ENCODE measurements around the gene ZNF511. TPM values are rescaled to one million over a fixed set of nuclear protein-coding genes. Genes with fewer than 3 reads are reported as not detected.

Gene ZNF511
- total and polyA plus RNA-seq, 3 donors from 2014 or later = 39.6 to 50.5 (median 46.5) TPM

- Histone ChIP-seq H3K4me1 (peaks cover 29% of the 10 kb centered on the region), H3K36me3 (ENCODE audit: low read depth, missing control alignments) (no peaks in the 10 kb centered on the region), H3K9me3 (no peaks in the 10 kb centered on the region), H3K4me3 (no peak overlapping the region), H3K27ac (no peak overlapping the region), H3K27me3 (peaks cover 7% of the 10 kb centered on the region)
- TF ChIP-seq POLR2A (IDR thresholded peaks at IDR 0.05) = no peak
- TF ChIP-seq, protein P1, sequence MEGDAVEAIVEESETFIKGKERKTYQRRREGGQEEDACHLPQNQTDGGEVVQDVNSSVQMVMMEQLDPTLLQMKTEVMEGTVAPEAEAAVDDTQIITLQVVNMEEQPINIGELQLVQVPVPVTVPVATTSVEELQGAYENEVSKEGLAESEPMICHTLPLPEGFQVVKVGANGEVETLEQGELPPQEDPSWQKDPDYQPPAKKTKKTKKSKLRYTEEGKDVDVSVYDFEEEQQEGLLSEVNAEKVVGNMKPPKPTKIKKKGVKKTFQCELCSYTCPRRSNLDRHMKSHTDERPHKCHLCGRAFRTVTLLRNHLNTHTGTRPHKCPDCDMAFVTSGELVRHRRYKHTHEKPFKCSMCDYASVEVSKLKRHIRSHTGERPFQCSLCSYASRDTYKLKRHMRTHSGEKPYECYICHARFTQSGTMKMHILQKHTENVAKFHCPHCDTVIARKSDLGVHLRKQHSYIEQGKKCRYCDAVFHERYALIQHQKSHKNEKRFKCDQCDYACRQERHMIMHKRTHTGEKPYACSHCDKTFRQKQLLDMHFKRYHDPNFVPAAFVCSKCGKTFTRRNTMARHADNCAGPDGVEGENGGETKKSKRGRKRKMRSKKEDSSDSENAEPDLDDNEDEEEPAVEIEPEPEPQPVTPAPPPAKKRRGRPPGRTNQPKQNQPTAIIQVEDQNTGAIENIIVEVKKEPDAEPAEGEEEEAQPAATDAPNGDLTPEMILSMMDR (IDR thresholded peaks at IDR 0.05) = no peak
- intact Hi-C loops (cut with DNase I; ENCODE audit: low total_unique reads) = no loop called here
- no peak for DNase-seq
- 52 to 62% methylated on average over 30 of the region's 30 CpGs for WGBS, 2 donors
These were observed 24.4 kb downstream of the ZNF511 start for GRCh38 chr10:133332936-133333699.

DNA sequence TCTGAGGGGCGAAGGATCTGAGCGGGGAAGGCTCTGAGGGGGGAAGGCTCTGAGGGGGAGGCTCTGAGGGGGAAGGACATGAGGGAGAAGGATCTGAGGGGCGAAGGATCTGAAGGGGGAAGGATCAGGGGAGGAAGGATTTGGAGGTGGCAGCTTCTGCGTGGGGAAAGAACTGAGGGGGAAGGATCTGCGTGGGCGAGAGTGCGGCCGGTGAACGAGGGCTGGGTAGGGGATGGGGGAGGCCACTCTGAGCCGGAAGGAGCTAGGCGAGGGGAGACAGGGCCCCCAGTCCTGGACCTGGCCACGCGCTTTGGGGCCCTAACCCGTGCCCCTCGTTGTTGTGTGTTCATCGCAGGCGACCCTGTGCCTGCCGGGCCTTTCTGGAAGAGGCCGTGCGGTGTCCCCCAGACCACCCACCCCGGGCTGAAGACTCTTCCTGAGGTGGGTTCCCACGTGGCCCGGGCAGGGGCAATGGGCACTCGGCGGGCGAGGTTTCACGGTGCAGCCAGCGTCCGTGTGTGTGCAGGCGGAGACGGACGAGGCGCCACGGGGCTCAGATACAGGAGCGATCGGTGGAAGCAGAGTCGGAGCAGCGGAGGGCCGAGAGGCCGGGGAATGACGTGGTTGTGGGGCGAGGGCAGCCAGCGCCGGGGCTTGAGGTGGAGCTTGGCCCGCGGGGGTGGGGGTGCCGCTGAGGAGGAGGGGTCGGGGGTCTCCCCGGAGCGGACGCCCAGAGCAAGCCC lies 26.0 kb downstream of the ZNF511 start:
- H3K9me3 ChIP-seq = no peaks in the 10 kb centered on the region
- 10% methylated on average over 38 to 47 of the region's 51 CpGs for WGBS, 2 donors
- TF ChIP-seq POLR2A (IDR thresholded peaks at IDR 0.05) = no peak
- TF ChIP-seq, protein P1 (IDR thresholded peaks at IDR 0.05) = no peak
- peaks cover 7% of the 10 kb centered on the region for H3K27me3 ChIP-seq
- intact Hi-C loops (cut with DNase I; ENCODE audit: low total_unique reads) = no loop called here
- DNase-seq = no peak
- no peak overlapping the region for H3K27ac ChIP-seq
- peak overlapping the region in 1 of 2 donors; percentile 57 for H3K4me3 ChIP-seq
- no peaks in the 10 kb centered on the region for H3K36me3 ChIP-seq (ENCODE audit: low read depth, missing control alignments)
- peaks cover 26% of the 10 kb centered on the region for H3K4me1 ChIP-seq

GRCh38 chr10:133335246-133336117 lies 26.8 kb downstream of the ZNF511 start:
- H3K36me3 ChIP-seq (ENCODE audit: low read depth, missing control alignments) = no peaks in the 10 kb centered on the region
- no peak overlapping the region for H3K27ac ChIP-seq
- TF ChIP-seq, protein P1 (IDR thresholded peaks at IDR 0.05) = no peak
- TF ChIP-seq POLR2A (IDR thresholded peaks at IDR 0.05) = no peak
- 0% methylated on average over 6 to 72 of the region's 75 CpGs for WGBS, 2 donors
- no peaks in the 10 kb centered on the region for H3K9me3 ChIP-seq
- peak; percentile 82 for DNase-seq
- peaks cover 7% of the 10 kb centered on the region for H3K27me3 ChIP-seq
- peak overlapping the region; percentile 39 to 57 for H3K4me3 ChIP-seq
- intact Hi-C loops (cut with DNase I; ENCODE audit: low total_unique reads) = no loop called here
- peaks cover 23% of the 10 kb centered on the region for H3K4me1 ChIP-seq

- no peaks in the 10 kb centered on the region for H3K9me3 ChIP-seq
- peak overlapping the region; percentile 21 to 57 for H3K4me3 ChIP-seq
- H3K27ac ChIP-seq = no peak overlapping the region
- intact Hi-C loops (cut with DNase I; ENCODE audit: low total_unique reads) = no loop called here
- H3K36me3 ChIP-seq (ENCODE audit: low read depth, missing control alignments) = no peaks in the 10 kb centered on the region
- 1% methylated on average over 29 of the region's 41 CpGs; no CpG with 5 or more reads in 1 of the 2 donors for WGBS, 2 donors
- TF ChIP-seq, protein P1 (IDR thresholded peaks at IDR 0.05) = no peak
- no peak for TF ChIP-seq POLR2A (IDR thresholded peaks at IDR 0.05)
- H3K27me3 ChIP-seq = peaks cover 7% of the 10 kb centered on the region
- DNase-seq = no peak
- peaks cover 23% of the 10 kb centered on the region for H3K4me1 ChIP-seq
These were observed 27.4 kb downstream of the ZNF511 start for GRCh38 chr10:133336118-133336576.
